Measurements from ENCODE around the gene ZNF750.

DNA sequence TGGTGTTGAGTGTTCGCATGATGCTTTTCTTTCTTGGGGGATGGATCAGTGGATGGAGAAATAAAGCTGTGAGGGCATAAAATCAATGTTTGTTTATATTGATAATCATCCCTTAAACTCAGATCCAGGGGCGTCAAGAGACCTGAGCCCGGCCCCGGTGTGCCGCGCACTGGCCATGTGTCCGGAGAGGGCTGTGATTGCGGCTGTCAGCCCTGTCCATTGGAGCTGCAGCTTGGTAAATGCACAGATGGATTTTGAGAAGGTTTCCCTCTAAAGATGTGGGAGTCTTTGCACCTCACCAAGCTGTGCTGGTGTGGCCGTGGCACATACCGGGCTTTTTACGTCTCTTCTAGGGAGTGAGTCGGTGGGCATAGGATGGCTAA, 21.6 kb upstream of the ZNF750 start:
- TF ChIP-seq, protein P1, sequence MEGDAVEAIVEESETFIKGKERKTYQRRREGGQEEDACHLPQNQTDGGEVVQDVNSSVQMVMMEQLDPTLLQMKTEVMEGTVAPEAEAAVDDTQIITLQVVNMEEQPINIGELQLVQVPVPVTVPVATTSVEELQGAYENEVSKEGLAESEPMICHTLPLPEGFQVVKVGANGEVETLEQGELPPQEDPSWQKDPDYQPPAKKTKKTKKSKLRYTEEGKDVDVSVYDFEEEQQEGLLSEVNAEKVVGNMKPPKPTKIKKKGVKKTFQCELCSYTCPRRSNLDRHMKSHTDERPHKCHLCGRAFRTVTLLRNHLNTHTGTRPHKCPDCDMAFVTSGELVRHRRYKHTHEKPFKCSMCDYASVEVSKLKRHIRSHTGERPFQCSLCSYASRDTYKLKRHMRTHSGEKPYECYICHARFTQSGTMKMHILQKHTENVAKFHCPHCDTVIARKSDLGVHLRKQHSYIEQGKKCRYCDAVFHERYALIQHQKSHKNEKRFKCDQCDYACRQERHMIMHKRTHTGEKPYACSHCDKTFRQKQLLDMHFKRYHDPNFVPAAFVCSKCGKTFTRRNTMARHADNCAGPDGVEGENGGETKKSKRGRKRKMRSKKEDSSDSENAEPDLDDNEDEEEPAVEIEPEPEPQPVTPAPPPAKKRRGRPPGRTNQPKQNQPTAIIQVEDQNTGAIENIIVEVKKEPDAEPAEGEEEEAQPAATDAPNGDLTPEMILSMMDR (IDR thresholded peaks at IDR 0.05; ENCODE audit: low read depth, low read length): no peak
- TF ChIP-seq MYC (IDR thresholded peaks at IDR 0.05; ENCODE audit: low read depth, low read length): no peak
- TF ChIP-seq, protein P2, sequence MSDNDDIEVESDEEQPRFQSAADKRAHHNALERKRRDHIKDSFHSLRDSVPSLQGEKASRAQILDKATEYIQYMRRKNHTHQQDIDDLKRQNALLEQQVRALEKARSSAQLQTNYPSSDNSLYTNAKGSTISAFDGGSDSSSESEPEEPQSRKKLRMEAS (IDR thresholded peaks at IDR 0.05; ENCODE audit: low read depth, low read length): no peak
- TF ChIP-seq POLR2A (IDR thresholded peaks at IDR 0.05; ENCODE audit: extremely low read depth, insufficient read length): no peak

All from NB4 (cell line).